ENCODE data around the gene MCRIP1. TPM values are rescaled to one million over a fixed set of nuclear protein-coding genes. Genes with fewer than 3 reads are reported as not detected.

Gene MCRIP1
- total and polyA plus RNA-seq, 2 of the 8 experiments (the other 6 are each of a cell fraction or from before 2014, with no cell fraction given): 103 to 151 TPM

DNA sequence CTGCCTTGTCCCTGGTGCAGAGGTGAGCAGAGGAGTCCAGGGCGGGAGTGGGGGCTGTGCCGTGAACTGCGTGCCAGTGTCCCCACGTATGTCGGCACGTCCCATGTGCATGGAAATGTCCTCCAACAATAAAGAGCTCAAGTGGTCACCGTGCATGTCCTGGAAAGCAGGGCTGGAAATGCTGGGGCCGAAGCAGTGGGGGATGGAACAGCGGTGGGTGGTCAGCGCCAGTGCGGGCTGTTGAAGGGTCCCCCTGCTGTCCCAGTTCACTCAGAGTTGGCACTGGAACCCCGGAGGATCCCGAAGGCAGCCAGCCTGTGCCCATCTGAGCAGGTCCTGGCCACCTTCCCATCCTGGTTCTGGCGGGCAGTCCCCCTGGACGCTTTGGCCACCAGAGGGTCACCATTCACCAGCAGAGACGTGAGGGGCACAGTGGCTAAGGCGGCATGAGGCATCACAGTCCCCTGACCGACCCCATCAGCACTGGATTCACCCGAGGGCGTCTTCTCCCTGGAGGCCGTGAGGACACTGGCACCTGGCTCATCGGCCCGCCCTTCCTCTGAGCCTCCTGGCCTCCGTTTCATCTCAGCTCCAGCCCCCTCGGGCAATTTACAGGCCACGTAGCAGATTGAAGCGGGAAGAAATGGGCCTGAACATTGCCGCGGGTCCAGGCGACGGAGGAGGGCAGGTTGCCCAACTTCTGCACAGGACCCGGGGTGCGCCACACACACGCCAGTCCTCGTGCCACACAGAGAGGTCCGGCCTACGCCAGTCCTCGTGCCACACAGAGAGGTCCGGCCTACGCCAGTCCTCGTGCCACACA, 19.0 kb downstream of the MCRIP1 start:
- Histone ChIP-seq H3K27me3 (replicated peaks in 1 of 4; ENCODE audit: control insufficient read depth in 3 of 4, extremely low read depth in 1 of 4, insufficient read depth in 3 of 4, low read length in 3 of 4) (peaks cover 0 to 2% (median 0%) of the 10 kb centered on the region in 4 experiments; a peak in 1 of 7 replicates), H2BK15ac (ENCODE audit: low read length) (no peak overlapping the region), H4K91ac (replicated peaks; ENCODE audit: insufficient read length, low read length) (no peak overlapping the region), H3K56ac (replicated peaks; ENCODE audit: insufficient read length, low read depth, low read length) (no peak overlapping the region), H3K23ac (ENCODE audit: insufficient read length) (no peak overlapping the region), H3K4me1 (replicated peaks in 1 of 4; ENCODE audit: control insufficient read depth in 3 of 4, insufficient read depth in 4 of 4, low read length in 3 of 4) (no peaks in the 10 kb centered on the region; a peak in 1 of 7 replicates), H3K9me3 (ENCODE audit: insufficient read depth in 2 of 2, low read depth in 1 of 2, low read length in 1 of 2) (no peaks in the 10 kb centered on the region), H3K14ac (ENCODE audit: insufficient read length) (no peak overlapping the region), H4K20me1 (replicated peaks in 1 of 2; ENCODE audit: control insufficient read depth in 1 of 2, insufficient read depth in 2 of 2, low read length in 2 of 2) (peaks cover 0 to 2% of the 10 kb centered on the region in 2 experiments), H3K4me3 (ENCODE audit: extremely low read depth in 1 of 4, insufficient read depth in 2 of 4, low read depth in 3 of 4, low read length in 4 of 4) (no peak overlapping the region), H3K9ac (replicated peaks in 1 of 4; ENCODE audit: extremely low read depth in 1 of 4, low read depth in 3 of 4, low read length in 3 of 4) (no peak overlapping the region), H3K4me2 (ENCODE audit: insufficient read depth in 1 of 2, low read depth in 2 of 2, low read length in 2 of 2) (no peak overlapping the region), H3K4ac (replicated peaks; ENCODE audit: insufficient read length, low read depth, low read length) (no peak overlapping the region), H2AK5ac (ENCODE audit: low read depth, low read length) (no peak overlapping the region), H3K79me1 (ENCODE audit: low read depth, low read length) (no peaks in the 10 kb centered on the region), H2BK20ac (ENCODE audit: low read length) (no peak overlapping the region), H4K8ac (ENCODE audit: extremely low read depth, insufficient read depth, low read length) (peak overlapping the region; percentile 79), H3K36me3 (ENCODE audit: control insufficient read depth in 2 of 4, insufficient read depth in 4 of 4, low read length in 3 of 4) (no peaks in the 10 kb centered on the region), H3K79me2 (ENCODE audit: control insufficient read depth in 1 of 2, insufficient read depth in 2 of 2, low read length in 2 of 2) (no peaks in the 10 kb centered on the region), H3K27ac (ENCODE audit: low read depth, low read length) (no peak overlapping the region), H2AFZ (ENCODE audit: low read length) (no peak overlapping the region), H2BK12ac (ENCODE audit: low read depth, low read length) (no peak overlapping the region), H2BK120ac (replicated peaks; ENCODE audit: low read depth, low read length) (no peak overlapping the region), H3K23me2 (ENCODE audit: low read depth, low read length) (no peaks in the 10 kb centered on the region), H2BK5ac (ENCODE audit: low read depth, low read length) (no peak overlapping the region; the same call in 1 of the 2 replicates), H3K18ac (ENCODE audit: extremely low read depth, low read length) (no peak overlapping the region), H4K5ac (ENCODE audit: insufficient read length, low read depth, low read length) (no peak overlapping the region)
- no peak for TF ChIP-seq SIX5 (IDR thresholded peaks at IDR 0.05; ENCODE audit: low read depth, low read length)
- TF ChIP-seq ASH2L (IDR thresholded peaks at IDR 0.05; ENCODE audit: low read length): no peak
- TF ChIP-seq CBX8 (IDR thresholded peaks at IDR 0.05; ENCODE audit: borderline replicate concordance, low read depth, low read length): no peak
- TF ChIP-seq, protein P1, sequence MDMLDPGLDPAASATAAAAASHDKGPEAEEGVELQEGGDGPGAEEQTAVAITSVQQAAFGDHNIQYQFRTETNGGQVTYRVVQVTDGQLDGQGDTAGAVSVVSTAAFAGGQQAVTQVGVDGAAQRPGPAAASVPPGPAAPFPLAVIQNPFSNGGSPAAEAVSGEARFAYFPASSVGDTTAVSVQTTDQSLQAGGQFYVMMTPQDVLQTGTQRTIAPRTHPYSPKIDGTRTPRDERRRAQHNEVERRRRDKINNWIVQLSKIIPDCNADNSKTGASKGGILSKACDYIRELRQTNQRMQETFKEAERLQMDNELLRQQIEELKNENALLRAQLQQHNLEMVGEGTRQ (IDR thresholded peaks at IDR 0.05; ENCODE audit: low read length): no peak
- TF ChIP-seq EP300 (IDR thresholded peaks at IDR 0.05; ENCODE audit: borderline replicate concordance in 1 of 2, low read depth in 2 of 2, low read length in 2 of 2): no peak
- no peak for TF ChIP-seq SP1 (IDR thresholded peaks at IDR 0.05; ENCODE audit: low read depth, low read length)
- TF ChIP-seq CHD2 (IDR thresholded peaks at IDR 0.05; ENCODE audit: low read length): no peak
- no peak for TF ChIP-seq FOSL1 (IDR thresholded peaks at IDR 0.05; ENCODE audit: insufficient read depth, low read depth, low read length)
- DNase-seq (ENCODE audit: low read depth in 1 of 2, low spot score in 2 of 2): no peak
- POLR2A ChIA-PET (ENCODE audit: partially characterized antibody): interaction anchor here (0.7 to 1.8 kb wide), 5 partner anchors 9 to 86 kb away, joined by 3 to 5 read pairs (median 3); partner anchors contain the start of genes MCRIP1 and PPP1R27
- no peak for FAIRE-seq
- 92% methylated on average over 37 of the region's 41 CpGs; no CpG with 5 or more reads in 1 of the 2 experiments for WGBS, 2 experiments (ENCODE audit: extremely low coverage in 1 of 2, insufficient coverage in 1 of 2, insufficient read length in 1 of 2, insufficient replicate concordance in 2 of 2, low coverage in 1 of 2, low lambda C conversion rate in 2 of 2, missing lambda C conversion rate in 1 of 2)
- CTCF ChIA-PET (ENCODE audit: partially characterized antibody): interaction anchor here (1.0 to 2.8 kb wide), 5 partner anchors 8 to 83 kb away, joined by 3 to 9 read pairs (median 4); no protein-coding TSS in a partner anchor

All from H1 (cell line).